Measurements from ENCODE around the gene HTR4.
"Not testable (repeated sequence)": the region's sequence is repeated elsewhere in the genome, so short reads cannot be mapped to it uniquely, and the experiment has no call there.

DNA sequence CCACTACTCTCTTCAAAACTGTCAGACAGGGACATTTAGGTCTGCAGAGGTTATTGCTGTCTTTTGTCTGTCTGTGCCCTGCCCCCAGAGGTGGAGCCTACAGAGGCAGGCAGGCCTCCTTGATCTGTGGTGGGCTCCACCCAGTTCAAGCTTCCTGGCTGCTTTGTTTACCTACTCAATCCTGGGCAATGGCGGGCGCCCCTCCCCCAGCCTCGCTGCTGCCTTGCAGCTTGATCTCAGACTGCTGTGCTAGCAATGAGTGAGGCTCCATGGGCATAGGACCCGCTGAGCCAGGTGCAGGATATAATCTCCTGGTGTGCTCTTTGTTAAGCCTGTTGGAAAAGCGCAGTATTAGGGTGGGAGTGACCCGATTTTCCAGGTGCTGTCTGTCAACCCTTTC lies 19.4 kb upstream of the HTR4 start:
- TF ChIP-seq, protein P1, sequence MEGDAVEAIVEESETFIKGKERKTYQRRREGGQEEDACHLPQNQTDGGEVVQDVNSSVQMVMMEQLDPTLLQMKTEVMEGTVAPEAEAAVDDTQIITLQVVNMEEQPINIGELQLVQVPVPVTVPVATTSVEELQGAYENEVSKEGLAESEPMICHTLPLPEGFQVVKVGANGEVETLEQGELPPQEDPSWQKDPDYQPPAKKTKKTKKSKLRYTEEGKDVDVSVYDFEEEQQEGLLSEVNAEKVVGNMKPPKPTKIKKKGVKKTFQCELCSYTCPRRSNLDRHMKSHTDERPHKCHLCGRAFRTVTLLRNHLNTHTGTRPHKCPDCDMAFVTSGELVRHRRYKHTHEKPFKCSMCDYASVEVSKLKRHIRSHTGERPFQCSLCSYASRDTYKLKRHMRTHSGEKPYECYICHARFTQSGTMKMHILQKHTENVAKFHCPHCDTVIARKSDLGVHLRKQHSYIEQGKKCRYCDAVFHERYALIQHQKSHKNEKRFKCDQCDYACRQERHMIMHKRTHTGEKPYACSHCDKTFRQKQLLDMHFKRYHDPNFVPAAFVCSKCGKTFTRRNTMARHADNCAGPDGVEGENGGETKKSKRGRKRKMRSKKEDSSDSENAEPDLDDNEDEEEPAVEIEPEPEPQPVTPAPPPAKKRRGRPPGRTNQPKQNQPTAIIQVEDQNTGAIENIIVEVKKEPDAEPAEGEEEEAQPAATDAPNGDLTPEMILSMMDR (IDR thresholded peaks at IDR 0.05) = not testable (repeated sequence)
- not testable (repeated sequence) for TF ChIP-seq POLR2A (IDR thresholded peaks at IDR 0.05)

Measured in lower leg skin (tissue), 3 donors.